Cardiac fibroblast (primary cell): Measurements from ENCODE around the gene TTC27.

Experiments
- DNase-seq, 2 donors: peaks; one replicate each; pipeline versions ENCODE4 v3.0.0 to v3.0.0-alpha.2; 2010; ENCODE audit warnings: low read depth in 2 of 2
- H3K4me3 ChIP-seq, 2 donors: replicated peaks in 1 of 2; 1 replicate in 1 of 2; 2 replicates in 1 of 2; pipeline ENCODE4 v1.5.1; 2011; ENCODE audit warnings: low read depth in 2 of 2, low read length in 2 of 2, mild to moderate bottlenecking in 2 of 2, moderate library complexity in 1 of 2
- TF ChIP-seq, protein P1 (sequence below): IDR thresholded peaks from one replicate; pipeline ENCODE4 v1.5.1; 2011; ENCODE audit warnings: low read depth, mild to moderate bottlenecking, low read length, inconsistent platforms

TTC27 gene

DNA sequence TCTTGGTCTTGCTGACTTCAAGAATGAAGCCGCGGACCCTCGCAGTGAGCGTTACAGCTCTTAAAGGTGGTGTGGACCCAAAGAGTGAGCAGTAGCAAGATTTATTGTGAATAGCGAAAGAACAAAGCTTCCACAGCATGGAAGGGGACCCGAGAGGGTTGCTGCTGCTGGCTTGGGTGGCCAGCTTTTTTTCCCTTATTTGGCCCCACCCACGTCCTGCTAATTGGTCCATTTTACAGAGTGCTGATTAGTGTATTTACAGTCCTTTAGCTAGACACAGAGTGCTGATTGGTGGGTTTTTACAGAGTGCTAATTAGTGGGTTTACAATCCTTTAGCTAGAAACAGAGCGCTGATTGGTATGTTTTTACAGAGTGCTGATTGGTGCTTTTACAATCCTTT is 230.9 kb downstream of the TTC27 start:
- TF ChIP-seq, protein P1, sequence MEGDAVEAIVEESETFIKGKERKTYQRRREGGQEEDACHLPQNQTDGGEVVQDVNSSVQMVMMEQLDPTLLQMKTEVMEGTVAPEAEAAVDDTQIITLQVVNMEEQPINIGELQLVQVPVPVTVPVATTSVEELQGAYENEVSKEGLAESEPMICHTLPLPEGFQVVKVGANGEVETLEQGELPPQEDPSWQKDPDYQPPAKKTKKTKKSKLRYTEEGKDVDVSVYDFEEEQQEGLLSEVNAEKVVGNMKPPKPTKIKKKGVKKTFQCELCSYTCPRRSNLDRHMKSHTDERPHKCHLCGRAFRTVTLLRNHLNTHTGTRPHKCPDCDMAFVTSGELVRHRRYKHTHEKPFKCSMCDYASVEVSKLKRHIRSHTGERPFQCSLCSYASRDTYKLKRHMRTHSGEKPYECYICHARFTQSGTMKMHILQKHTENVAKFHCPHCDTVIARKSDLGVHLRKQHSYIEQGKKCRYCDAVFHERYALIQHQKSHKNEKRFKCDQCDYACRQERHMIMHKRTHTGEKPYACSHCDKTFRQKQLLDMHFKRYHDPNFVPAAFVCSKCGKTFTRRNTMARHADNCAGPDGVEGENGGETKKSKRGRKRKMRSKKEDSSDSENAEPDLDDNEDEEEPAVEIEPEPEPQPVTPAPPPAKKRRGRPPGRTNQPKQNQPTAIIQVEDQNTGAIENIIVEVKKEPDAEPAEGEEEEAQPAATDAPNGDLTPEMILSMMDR: no peak
- no peak for DNase-seq
- H3K4me3 ChIP-seq: no peak overlapping the region

GRCh38 chr2:32860385-32860784 is 232.5 kb downstream of the TTC27 start:
- no peak for DNase-seq
- no peak overlapping the region for H3K4me3 ChIP-seq
- TF ChIP-seq, protein P1: no peak

DNA sequence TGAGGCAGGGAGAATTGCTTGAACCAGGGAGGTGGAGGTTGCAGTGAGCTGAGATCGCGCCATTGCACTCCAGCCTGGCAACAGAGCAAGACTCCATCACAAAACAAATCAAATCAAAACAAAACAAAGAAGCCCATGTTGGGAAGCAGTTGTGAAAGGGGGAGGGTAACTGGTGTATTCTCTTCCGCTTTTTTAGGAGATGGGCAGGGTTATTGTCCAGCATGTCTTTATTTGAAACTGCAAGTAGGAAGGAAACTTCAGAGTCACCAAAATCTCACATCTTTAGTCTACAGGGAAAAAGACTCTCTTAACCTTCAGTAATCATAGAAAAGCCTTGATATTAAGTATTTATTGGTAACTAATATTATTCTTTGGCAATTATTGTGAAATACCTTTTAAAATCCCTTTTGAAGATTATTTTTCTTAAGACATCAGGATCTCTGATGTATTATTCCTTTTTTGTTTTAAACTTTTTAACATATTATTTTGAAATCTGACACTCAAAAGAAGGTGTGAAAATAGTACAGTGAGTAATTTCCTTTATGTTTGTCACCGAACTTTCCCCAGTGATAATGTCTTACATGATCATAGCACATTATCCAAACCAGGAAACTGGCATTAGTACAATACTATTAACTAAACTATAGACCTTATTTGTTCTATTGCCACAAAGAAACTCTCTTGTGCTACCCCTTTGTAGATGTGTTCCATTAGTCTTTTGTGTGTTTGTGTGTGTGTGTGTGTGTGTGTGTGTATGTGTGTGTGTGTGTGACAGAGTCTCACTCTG is 234.6 kb downstream of the TTC27 start:
- DNase-seq: no peak
- no peak overlapping the region for H3K4me3 ChIP-seq
- TF ChIP-seq, protein P1: no peak

DNA sequence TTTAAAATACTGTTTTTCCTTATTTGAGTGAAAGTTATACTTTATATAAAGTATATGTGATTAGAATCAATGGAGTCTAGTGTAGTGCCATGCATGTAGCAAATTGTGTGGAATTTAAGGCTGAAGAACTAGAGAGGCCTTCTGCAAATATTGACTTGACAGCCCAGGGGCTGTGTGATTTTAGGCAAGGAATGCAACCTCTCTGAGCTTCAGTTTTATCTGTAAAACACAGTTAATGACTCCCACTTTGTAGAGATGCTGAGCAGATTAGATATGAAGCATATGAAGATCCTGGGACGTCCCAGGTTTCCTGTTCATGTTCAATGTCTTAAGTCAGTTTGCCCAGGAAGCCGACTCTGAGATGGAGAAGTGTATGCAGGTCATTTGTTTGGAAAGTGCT is 235.5 kb downstream of the TTC27 start:
- TF ChIP-seq, protein P1: no peak
- DNase-seq: no peak
- no peak overlapping the region for H3K4me3 ChIP-seq

DNA sequence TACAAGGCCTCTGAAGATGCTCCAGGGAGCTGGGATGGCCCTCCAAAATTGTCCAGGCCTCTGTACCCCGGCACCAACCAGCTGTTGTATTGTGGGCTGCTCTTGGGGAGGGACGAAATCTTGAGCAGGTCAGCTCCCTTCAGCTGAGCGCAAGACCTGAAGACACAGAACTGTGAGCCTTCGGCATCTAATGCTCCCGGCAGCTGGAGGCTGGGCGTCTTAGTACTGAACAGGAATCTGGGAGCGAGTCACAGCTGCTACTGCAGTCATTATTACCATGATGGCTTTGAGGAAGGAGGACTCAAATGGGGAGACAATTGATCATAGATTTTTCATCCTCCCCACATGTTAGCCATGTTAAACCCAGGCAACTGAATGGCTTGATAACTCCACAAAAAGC is 236.0 kb downstream of the TTC27 start:
- TF ChIP-seq, protein P1: no peak

DNA sequence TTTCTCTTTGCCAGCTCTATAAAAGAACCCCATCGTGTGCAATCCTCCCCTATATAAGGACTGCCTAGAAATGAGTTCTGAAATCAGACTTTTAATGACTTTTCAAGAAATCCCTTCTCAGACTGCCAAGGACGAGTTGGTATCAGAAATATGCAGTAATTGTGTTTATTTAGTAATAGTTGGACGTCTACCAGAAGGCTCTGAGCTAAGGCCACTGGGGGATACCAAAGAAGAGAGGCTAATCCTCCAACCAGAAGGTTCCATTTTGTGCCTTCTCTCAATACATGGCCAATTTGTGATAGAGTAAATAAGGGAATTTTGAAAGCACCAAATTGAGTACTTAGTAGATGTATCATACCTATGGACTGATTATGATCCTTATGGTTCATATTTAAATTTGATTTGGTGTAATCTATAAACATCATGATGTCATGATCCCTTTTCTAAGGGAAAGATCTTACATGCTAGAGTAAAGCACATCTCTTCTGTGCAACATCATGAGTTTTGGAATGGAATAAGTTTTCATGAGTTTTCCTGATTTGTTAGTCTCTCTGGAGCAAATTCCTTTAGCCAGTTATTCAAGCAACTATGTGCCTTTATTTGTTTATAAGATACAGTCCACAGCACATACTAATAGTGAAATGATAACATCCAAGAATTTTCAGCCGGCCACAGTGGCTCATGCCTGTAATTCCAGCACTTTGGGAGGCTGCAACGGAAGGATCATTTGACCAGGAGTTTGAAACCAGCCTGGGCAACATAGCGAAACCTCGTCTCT is 236.7 kb downstream of the TTC27 start:
- H3K4me3 ChIP-seq: no peak overlapping the region
- peak; percentile 80 to 83 for DNase-seq
- TF ChIP-seq, protein P1: no peak

More for the DNA sequence above, 236.0 kb downstream of the TTC27 start:
- peak in 1 of 2 donors; percentile 26 for DNase-seq
- no peak overlapping the region for H3K4me3 ChIP-seq
